Fibroblast of lung (primary cell): ENCODE data around the gene EML2. TPM values are rescaled to one million over a fixed set of nuclear protein-coding genes. Genes with fewer than 3 reads are reported as not detected.
A peak's percentile ranks its signal among the peaks of the same experiment; 100 is the strongest.

ENCODE experiments used
- DNase-seq, 2 donors: peaks; one replicate each; pipeline versions ENCODE4 v3.0.0 to v3.0.0-alpha.2; 2010; ENCODE audit warnings: low read depth in 2 of 2
- H2AFZ ChIP-seq: 2 replicates; pipeline ENCODE4 v1.5.1; 2012; ENCODE audit warnings: low read length, control low read depth, inconsistent platforms
- H3K27ac ChIP-seq: 2 replicates; pipeline ENCODE4 v1.5.1; 2011; ENCODE audit warnings: low read length, control low read depth; ENCODE audit not compliant: insufficient read depth
- H3K27me3 ChIP-seq: 2 replicates; pipeline ENCODE4 v1.5.1; 2011; ENCODE audit warnings: mild to moderate bottlenecking, low read length; ENCODE audit not compliant: control insufficient read depth, insufficient read depth
- H3K36me3 ChIP-seq: 2 replicates; pipeline ENCODE4 v1.5.1; 2011; ENCODE audit warnings: low read length; ENCODE audit not compliant: control insufficient read depth, insufficient read depth
- H3K4me1 ChIP-seq: 2 replicates; pipeline ENCODE4 v1.5.1; 2011; ENCODE audit warnings: low read length; ENCODE audit not compliant: control insufficient read depth, insufficient read depth; ENCODE audit errors: extremely low read depth
- H3K4me2 ChIP-seq: 2 replicates; pipeline ENCODE4 v1.5.1; 2011; ENCODE audit warnings: low read length, control low read depth; ENCODE audit not compliant: insufficient read depth; ENCODE audit errors: extremely low read depth
- H3K4me3 ChIP-seq, 4 experiments: fragments of 200-600 bp in 1 of 4; sonication (generic) in 1 of 4; replicated peaks in 1 of 4; 2 replicates each; pipeline ENCODE4 v1.5.1; 2011 to 2016; ENCODE audit warnings: low read length in 4 of 4, low read depth in 3 of 4, mild to moderate bottlenecking in 3 of 4, control low read depth in 2 of 4, inconsistent platforms in 1 of 4, mixed read lengths in 1 of 4; ENCODE audit not compliant: insufficient read depth in 1 of 4; ENCODE audit errors: control extremely low read depth in 1 of 4
- H3K79me2 ChIP-seq: 2 replicates; pipeline ENCODE4 v1.5.1; 2012; ENCODE audit warnings: mild to moderate bottlenecking, low read length, inconsistent platforms; ENCODE audit not compliant: control insufficient read depth, insufficient read depth
- H3K9ac ChIP-seq: 2 replicates; pipeline ENCODE4 v1.5.1; 2011; ENCODE audit warnings: mild to moderate bottlenecking, low read length, control low read depth; ENCODE audit not compliant: insufficient read depth
- H3K9me3 ChIP-seq: 2 replicates; pipeline ENCODE4 v1.5.1; 2012; ENCODE audit warnings: low read depth, low read length; ENCODE audit not compliant: control insufficient read depth, insufficient read depth
- H4K20me1 ChIP-seq: 2 replicates; pipeline ENCODE4 v1.5.1; 2011; ENCODE audit warnings: low read length; ENCODE audit not compliant: control insufficient read depth, insufficient read depth; ENCODE audit errors: extremely low read depth
- EZH2 ChIP-seq: IDR thresholded peaks from 2 replicates; pipeline ENCODE4 v1.5.1; 2012; ENCODE audit warnings: low read length, control low read depth, mild to moderate bottlenecking; ENCODE audit errors: missing control alignments
- polyA plus RNA-seq, 2 donors: library from polyadenylated mRNA; depleted of rRNA in 1 of 2; stranded (reverse) in 1 of 2; unstranded in 1 of 2; fragments of >200 nt; gene quantifications; 2 replicates each; pipeline ENCODE4 v1.2.1, GENCODE V29; 2011 to 2012; ENCODE audit warnings: missing spikeins in 1 of 2
- total RNA-seq: library from RNA; depleted of rRNA; stranded (reverse); fragments of >200 nt; gene quantifications from 2 replicates; pipeline ENCODE4 v1.2.1, GENCODE V29; 2014
- TF ChIP-seq, protein P1 (sequence below), 2 donors: IDR thresholded peaks in 1 of 2; conservative IDR thresholded peaks in 1 of 2; 1 replicate in 1 of 2; 2 replicates in 1 of 2; pipeline ENCODE4 v1.5.1; 2011 to 2012; ENCODE audit warnings: low read length in 2 of 2, control low read depth in 1 of 2, inconsistent platforms in 1 of 2, low read depth in 1 of 2, mild to moderate bottlenecking in 1 of 2

The EML2 gene
- total and polyA plus RNA-seq, 2 donors (not counting 1 experiment from before 2014, with no cell fraction given) = 11.2 to 69.9 TPM

GRCh38 chr19:45645631-45646344, 6.6 kb upstream of the EML2 start:
- H2AFZ ChIP-seq = peak overlapping the region; percentile 20
- H3K79me2 ChIP-seq = no peaks in the 10 kb centered on the region
- no peaks in the 10 kb centered on the region for H4K20me1 ChIP-seq
- no peaks in the 10 kb centered on the region for H3K27me3 ChIP-seq
- peak; percentile 82 to 83 for DNase-seq
- TF ChIP-seq, protein P1, sequence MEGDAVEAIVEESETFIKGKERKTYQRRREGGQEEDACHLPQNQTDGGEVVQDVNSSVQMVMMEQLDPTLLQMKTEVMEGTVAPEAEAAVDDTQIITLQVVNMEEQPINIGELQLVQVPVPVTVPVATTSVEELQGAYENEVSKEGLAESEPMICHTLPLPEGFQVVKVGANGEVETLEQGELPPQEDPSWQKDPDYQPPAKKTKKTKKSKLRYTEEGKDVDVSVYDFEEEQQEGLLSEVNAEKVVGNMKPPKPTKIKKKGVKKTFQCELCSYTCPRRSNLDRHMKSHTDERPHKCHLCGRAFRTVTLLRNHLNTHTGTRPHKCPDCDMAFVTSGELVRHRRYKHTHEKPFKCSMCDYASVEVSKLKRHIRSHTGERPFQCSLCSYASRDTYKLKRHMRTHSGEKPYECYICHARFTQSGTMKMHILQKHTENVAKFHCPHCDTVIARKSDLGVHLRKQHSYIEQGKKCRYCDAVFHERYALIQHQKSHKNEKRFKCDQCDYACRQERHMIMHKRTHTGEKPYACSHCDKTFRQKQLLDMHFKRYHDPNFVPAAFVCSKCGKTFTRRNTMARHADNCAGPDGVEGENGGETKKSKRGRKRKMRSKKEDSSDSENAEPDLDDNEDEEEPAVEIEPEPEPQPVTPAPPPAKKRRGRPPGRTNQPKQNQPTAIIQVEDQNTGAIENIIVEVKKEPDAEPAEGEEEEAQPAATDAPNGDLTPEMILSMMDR (conservative IDR thresholded peaks at IDR 0.05 in 1 of 2, IDR thresholded peaks at IDR 0.05 in 1 of 2; ENCODE audit: low read depth in 1 of 2, low read length in 2 of 2) = no peak
- no peak for TF ChIP-seq EZH2
- no peaks in the 10 kb centered on the region for H3K36me3 ChIP-seq
- no peak overlapping the region for H3K27ac ChIP-seq
- peak overlapping the region; percentile 11 for H3K4me2 ChIP-seq
- no peak overlapping the region for H3K9ac ChIP-seq
- peak overlapping the region; percentile 19 to 65 (median 54) for H3K4me3 ChIP-seq
- no peaks in the 10 kb centered on the region for H3K9me3 ChIP-seq
- H3K4me1 ChIP-seq = peaks cover 6% of the 10 kb centered on the region

- Histone ChIP-seq H2AFZ (no peak overlapping the region), H3K4me2 (no peak overlapping the region), H3K79me2 (no peaks in the 10 kb centered on the region), H3K27me3 (no peaks in the 10 kb centered on the region), H4K20me1 (no peaks in the 10 kb centered on the region), H3K36me3 (no peaks in the 10 kb centered on the region), H3K9me3 (no peaks in the 10 kb centered on the region), H3K27ac (no peak overlapping the region), H3K4me3 (peak overlapping the region in 2 of 4 experiments; percentile 63 to 65), H3K9ac (no peak overlapping the region), H3K4me1 (peaks cover 6% of the 10 kb centered on the region)
- DNase-seq = no peak
- TF ChIP-seq EZH2 = no peak
- TF ChIP-seq, protein P1 (conservative IDR thresholded peaks at IDR 0.05 in 1 of 2, IDR thresholded peaks at IDR 0.05 in 1 of 2; ENCODE audit: low read depth in 1 of 2, low read length in 2 of 2) = no peak
Observed at GRCh38 chr19:45645068-45645630, 6.0 kb upstream of the EML2 start.

GRCh38 chr19:45643927-45644771, 5.0 kb upstream of the EML2 start:
- Histone ChIP-seq H4K20me1 (no peaks in the 10 kb centered on the region), H2AFZ (no peak overlapping the region), H3K36me3 (no peaks in the 10 kb centered on the region), H3K4me2 (no peak overlapping the region), H3K9ac (no peak overlapping the region), H3K4me1 (peaks cover 6% of the 10 kb centered on the region), H3K27ac (no peak overlapping the region), H3K9me3 (no peaks in the 10 kb centered on the region), H3K79me2 (no peaks in the 10 kb centered on the region), H3K27me3 (no peaks in the 10 kb centered on the region), H3K4me3 (no peak overlapping the region)
- DNase-seq = no peak
- TF ChIP-seq, protein P1 (conservative IDR thresholded peaks at IDR 0.05 in 1 of 2, IDR thresholded peaks at IDR 0.05 in 1 of 2; ENCODE audit: low read depth in 1 of 2, low read length in 2 of 2) = no peak
- no peak for TF ChIP-seq EZH2
